ENCODE results near the gene SCGB1D1. TPM values are rescaled to one million over a fixed set of nuclear protein-coding genes. Genes with fewer than 3 reads are reported as not detected.

SCGB1D1 gene
- total and polyA plus RNA-seq, 8 donors: not detected

GRCh38 chr11:62150887-62151736, 38.9 kb upstream of the SCGB1D1 start:
- DNase-seq (no peak), ATAC-seq (no peak)
- H3K27ac ChIP-seq: no peak overlapping the region
- peaks cover 0 to 73% of the 10 kb centered on the region in 2 donors for H3K36me3 ChIP-seq
- intact Hi-C loops (cut with DNase I): no loop called here
- no peak for TF ChIP-seq CTCF (IDR thresholded peaks at IDR 0.05)
- H3K4me1 ChIP-seq: no peaks in the 10 kb centered on the region
- no peaks in the 10 kb centered on the region for H3K27me3 ChIP-seq
- H3K4me3 ChIP-seq: no peak overlapping the region
- no peaks in the 10 kb centered on the region for H3K9me3 ChIP-seq

GRCh38 chr11:62151737-62152102, 38.3 kb upstream of the SCGB1D1 start:
- Histone ChIP-seq H3K27me3 (no peaks in the 10 kb centered on the region), H3K9me3 (no peaks in the 10 kb centered on the region), H3K4me1 (no peaks in the 10 kb centered on the region), H3K27ac (no peak overlapping the region), H3K4me3 (no peak overlapping the region), H3K36me3 (peaks cover 0 to 67% of the 10 kb centered on the region in 2 donors)
- no peak for TF ChIP-seq CTCF (IDR thresholded peaks at IDR 0.05)
- no peak for DNase-seq
- no peak for ATAC-seq
- intact Hi-C loops (cut with DNase I): no loop called here

GRCh38 chr11:62152245-62153086, 37.5 kb upstream of the SCGB1D1 start:
- intact Hi-C loops (cut with DNase I): no loop called here
- Histone ChIP-seq H3K4me1 (no peaks in the 10 kb centered on the region), H3K27me3 (no peaks in the 10 kb centered on the region), H3K27ac (no peak overlapping the region), H3K9me3 (no peaks in the 10 kb centered on the region), H3K36me3 (peaks cover 0 to 60% of the 10 kb centered on the region in 2 donors), H3K4me3 (no peak overlapping the region)
- no peak for DNase-seq
- no peak for TF ChIP-seq CTCF (IDR thresholded peaks at IDR 0.05)
- ATAC-seq: no peak

- no peak overlapping the region for H3K4me3 ChIP-seq
- peaks cover 0 to 54% of the 10 kb centered on the region in 2 donors for H3K36me3 ChIP-seq
- no peak overlapping the region for H3K27ac ChIP-seq
- intact Hi-C loops (cut with DNase I): no loop called here
- DNase-seq (no peak), ATAC-seq (peak; percentile 17)
- H3K4me1 ChIP-seq: no peaks in the 10 kb centered on the region
- no peaks in the 10 kb centered on the region for H3K9me3 ChIP-seq
- H3K27me3 ChIP-seq: no peaks in the 10 kb centered on the region
- no peak for TF ChIP-seq CTCF (IDR thresholded peaks at IDR 0.05)
Measured at GRCh38 chr11:62153087-62153395, 37.0 kb upstream of the SCGB1D1 start.

GRCh38 chr11:62153617-62154016, 36.4 kb upstream of the SCGB1D1 start:
- DNase-seq (no peak), ATAC-seq (no peak)
- intact Hi-C loops (cut with DNase I): no loop called here
- H3K4me1 ChIP-seq: no peaks in the 10 kb centered on the region
- H3K9me3 ChIP-seq: no peaks in the 10 kb centered on the region
- TF ChIP-seq CTCF (IDR thresholded peaks at IDR 0.05): no peak
- no peak overlapping the region for H3K4me3 ChIP-seq
- no peak overlapping the region for H3K27ac ChIP-seq
- no peaks in the 10 kb centered on the region for H3K27me3 ChIP-seq
- peaks cover 0 to 48% of the 10 kb centered on the region in 2 donors for H3K36me3 ChIP-seq
